ENCODE results near the gene SLC2A4RG. TPM values are rescaled to one million over a fixed set of nuclear protein-coding genes. Genes with fewer than 3 reads are reported as not detected.

Gene SLC2A4RG
- total and polyA plus RNA-seq, 2 experiments from 2014 or later = 43.9 to 50.4 TPM

- Histone ChIP-seq H3K4me3 (no peak overlapping the region), H3K27ac (no peak overlapping the region), H2AFZ (no peak overlapping the region), H3K9me2 (replicated peaks; ENCODE audit: insufficient read depth) (no peaks in the 10 kb centered on the region), H3K9me3 (ENCODE audit: low read depth) (no peaks in the 10 kb centered on the region), H4K20me1 (ENCODE audit: insufficient read depth, poor library complexity, severe bottlenecking) (no peaks in the 10 kb centered on the region), H3K36me3 (replicated peaks; ENCODE audit: insufficient read depth, low read depth) (no peaks in the 10 kb centered on the region), H3K79me2 (peaks cover 6% of the 10 kb centered on the region), H3K4me1 (ENCODE audit: insufficient read depth) (peaks cover 10% of the 10 kb centered on the region), H3K4me2 (no peak overlapping the region), H3K27me3 (no peaks in the 10 kb centered on the region)
- 93% methylated on average over 23 of the region's 25 CpGs for WGBS (ENCODE audit: low lambda C conversion rate, missing lambda C conversion rate)
- DNase-seq (ENCODE audit: low spot score) = no peak
- TF ChIP-seq CTCF (IDR thresholded peaks at IDR 0.05; ENCODE audit: poor library complexity) = no peak
- no peak for TF ChIP-seq EZH2phosphoT487 (IDR thresholded peaks at IDR 0.05; ENCODE audit: low read depth, severe bottlenecking, unreplicated experiment)
- TF ChIP-seq EZH2 (IDR thresholded peaks at IDR 0.05; ENCODE audit: borderline replicate concordance) = no peak
Measured at GRCh38 chr20:63744574-63745423, 5.2 kb downstream of the SLC2A4RG start.

- TF ChIP-seq CTCF (IDR thresholded peaks at IDR 0.05; ENCODE audit: poor library complexity) (no peak), EZH2phosphoT487 (IDR thresholded peaks at IDR 0.05; ENCODE audit: low read depth, severe bottlenecking, unreplicated experiment) (no peak), EZH2 (IDR thresholded peaks at IDR 0.05; ENCODE audit: borderline replicate concordance) (no peak)
- Histone ChIP-seq H3K4me1 (ENCODE audit: insufficient read depth) (peaks cover 10% of the 10 kb centered on the region), H3K4me3 (no peak overlapping the region), H3K27ac (no peak overlapping the region), H3K36me3 (replicated peaks; ENCODE audit: insufficient read depth, low read depth) (no peaks in the 10 kb centered on the region), H3K79me2 (peaks cover 6% of the 10 kb centered on the region), H3K9me2 (replicated peaks; ENCODE audit: insufficient read depth) (no peaks in the 10 kb centered on the region), H3K9me3 (ENCODE audit: low read depth) (no peaks in the 10 kb centered on the region), H3K27me3 (no peaks in the 10 kb centered on the region), H4K20me1 (ENCODE audit: insufficient read depth, poor library complexity, severe bottlenecking) (no peaks in the 10 kb centered on the region), H2AFZ (no peak overlapping the region), H3K4me2 (no peak overlapping the region)
- 85% methylated on average over 15 of the region's 15 CpGs for WGBS (ENCODE audit: low lambda C conversion rate, missing lambda C conversion rate)
- DNase-seq (ENCODE audit: low spot score) = no peak
Measured at GRCh38 chr20:63745424-63745805, 5.8 kb downstream of the SLC2A4RG start.

- DNase-seq (ENCODE audit: low spot score) = peak; percentile 3
- Histone ChIP-seq H3K27me3 (no peaks in the 10 kb centered on the region), H3K9me3 (ENCODE audit: low read depth) (no peaks in the 10 kb centered on the region), H3K27ac (no peak overlapping the region), H3K4me1 (ENCODE audit: insufficient read depth) (peaks cover 8% of the 10 kb centered on the region), H3K4me2 (no peak overlapping the region), H3K4me3 (no peak overlapping the region), H2AFZ (no peak overlapping the region), H3K9me2 (replicated peaks; ENCODE audit: insufficient read depth) (no peaks in the 10 kb centered on the region), H3K79me2 (peaks cover 6% of the 10 kb centered on the region), H3K36me3 (replicated peaks; ENCODE audit: insufficient read depth, low read depth) (no peaks in the 10 kb centered on the region), H4K20me1 (ENCODE audit: insufficient read depth, poor library complexity, severe bottlenecking) (no peaks in the 10 kb centered on the region)
- 91% methylated on average over 22 of the region's 26 CpGs for WGBS (ENCODE audit: low lambda C conversion rate, missing lambda C conversion rate)
- TF ChIP-seq EZH2phosphoT487 (IDR thresholded peaks at IDR 0.05; ENCODE audit: low read depth, severe bottlenecking, unreplicated experiment) = no peak
- TF ChIP-seq CTCF (IDR thresholded peaks at IDR 0.05; ENCODE audit: poor library complexity) = no peak
- TF ChIP-seq EZH2 (IDR thresholded peaks at IDR 0.05; ENCODE audit: borderline replicate concordance) = no peak
Measured at GRCh38 chr20:63745961-63746731, 6.6 kb downstream of the SLC2A4RG start.

All from hepatocyte (in vitro differentiated cells).